Kidney (tissue), 14 donors: ENCODE data around the gene BCAS4. TPM values are rescaled to one million over a fixed set of nuclear protein-coding genes. Genes with fewer than 3 reads are reported as not detected.

Experiments
- DNase-seq, 5 donors: peaks; one replicate each; pipeline ENCODE4 v3.0.0-alpha.2; 2013 to 2020
- FAIRE-seq: peaks from 2 replicates; lab custom pipeline; 2012; peaks lifted over from hg19 to GRCh38; lab: Jason Lieb, UNC
- H3K27ac ChIP-seq, 2 donors: one replicate each; pipeline ENCODE4 v1.7.0; 2013; ENCODE audit warnings: low read depth in 2 of 2, low read length in 2 of 2, inconsistent platforms in 1 of 2
- H3K27me3 ChIP-seq: one replicate; pipeline ENCODE4 v1.7.1; 2013; ENCODE audit warnings: low read length, inconsistent platforms; ENCODE audit not compliant: control insufficient read depth, insufficient read depth
- H3K36me3 ChIP-seq, 3 donors: one replicate each; pipeline versions ENCODE4 v1.7.0 to v1.7.1; 2013; ENCODE audit warnings: low read length in 3 of 3, control low read depth in 1 of 3, inconsistent platforms in 1 of 3; ENCODE audit not compliant: insufficient read depth in 3 of 3, control insufficient read depth in 2 of 3
- H3K4me1 ChIP-seq, 3 donors: one replicate each; pipeline versions ENCODE4 v1.7.0 to v1.7.1; 2013; ENCODE audit warnings: low read length in 3 of 3, inconsistent platforms in 1 of 3, low read depth in 1 of 3; ENCODE audit not compliant: control insufficient read depth in 2 of 3, insufficient read depth in 2 of 3
- H3K4me3 ChIP-seq, 3 donors: one replicate each; pipeline versions ENCODE4 v1.7.0 to v1.8.1; 2013; ENCODE audit warnings: low read length in 3 of 3, control low read depth in 1 of 3, inconsistent platforms in 1 of 3
- H3K9ac ChIP-seq, 3 donors: one replicate each; pipeline versions ENCODE4 v1.7.0 to v1.7.1; 2013; ENCODE audit warnings: low read length in 3 of 3, control low read depth in 1 of 3, inconsistent platforms in 1 of 3
- H3K9me3 ChIP-seq, 3 donors: one replicate each; pipeline versions ENCODE4 v1.7.0 to v1.7.1; 2013; ENCODE audit warnings: low read length in 3 of 3, control low read depth in 1 of 3, inconsistent platforms in 1 of 3; ENCODE audit not compliant: control insufficient read depth in 2 of 3, insufficient read depth in 1 of 3
- intact Hi-C: fragments of 100-400 bp; cut with DNase I; formaldehyde crosslinking; loops from one replicate; pipeline ENCODE4 v1.11.1; 2022
- polyA plus RNA-seq: library from polyadenylated mRNA; stranded (reverse); fragments of 350-450 nt; fragmentation: Illumina TruSeq; extraction: RNeasy Lipid Tissue Mini Kit (QIAGEN cat#74804); gene quantifications from one replicate; pipeline ENCODE4 v1.2.3, GENCODE V29; 2014; ENCODE audit warnings: low read depth, low replicate concordance; ENCODE audit not compliant: insufficient read depth
- total RNA-seq: library from RNA; stranded (reverse); fragmentation: NEBNext Ultra II Directional; extraction: Animal tissue kit (Norgen Biotek cat#: 25700); gene quantifications from one replicate; pipeline ENCODE4 v1.2.1, GENCODE V29; 2021
- TF ChIP-seq, protein P1 (sequence below): IDR thresholded peaks from 3 replicates; pipeline ENCODE4 v1.5.1; 2012; ENCODE audit warnings: mild to moderate bottlenecking, moderate library complexity, borderline replicate concordance; ENCODE audit not compliant: insufficient read depth; ENCODE audit errors: extremely low read depth
- donor health status: control.
- donor health status: control.
- donor health status: control.
- donor health status: control.
- donor health status: control.
- donor health status: DM: yes; HTN: yes; CAD: no.
- donor health status: Normal renal cell carcinoma (clear cell type).

Gene BCAS4
- total and polyA plus RNA-seq, 2 donors from 2014 or later, result 10.6 to 17.1 TPM

DNA sequence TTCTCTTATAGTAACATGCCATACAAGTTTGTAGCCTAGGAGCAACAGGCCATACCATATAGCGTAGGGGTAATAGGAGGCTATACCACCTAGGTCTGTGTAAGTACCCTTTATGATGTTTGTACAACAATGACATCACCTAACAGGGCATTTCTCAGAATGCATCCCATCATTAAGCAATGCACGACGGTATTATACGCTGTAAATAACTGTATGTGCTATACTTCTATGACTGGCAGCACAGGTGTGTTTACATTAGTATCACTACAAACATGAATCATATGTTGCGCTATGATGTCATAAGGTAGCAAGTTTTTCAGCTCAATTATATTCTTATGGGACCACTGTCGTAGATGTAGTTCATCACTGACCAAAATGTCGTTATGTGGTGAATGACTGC is 105.4 kb downstream of the BCAS4 start:
- H3K4me3 ChIP-seq, result no peak overlapping the region
- TF ChIP-seq, protein P1, sequence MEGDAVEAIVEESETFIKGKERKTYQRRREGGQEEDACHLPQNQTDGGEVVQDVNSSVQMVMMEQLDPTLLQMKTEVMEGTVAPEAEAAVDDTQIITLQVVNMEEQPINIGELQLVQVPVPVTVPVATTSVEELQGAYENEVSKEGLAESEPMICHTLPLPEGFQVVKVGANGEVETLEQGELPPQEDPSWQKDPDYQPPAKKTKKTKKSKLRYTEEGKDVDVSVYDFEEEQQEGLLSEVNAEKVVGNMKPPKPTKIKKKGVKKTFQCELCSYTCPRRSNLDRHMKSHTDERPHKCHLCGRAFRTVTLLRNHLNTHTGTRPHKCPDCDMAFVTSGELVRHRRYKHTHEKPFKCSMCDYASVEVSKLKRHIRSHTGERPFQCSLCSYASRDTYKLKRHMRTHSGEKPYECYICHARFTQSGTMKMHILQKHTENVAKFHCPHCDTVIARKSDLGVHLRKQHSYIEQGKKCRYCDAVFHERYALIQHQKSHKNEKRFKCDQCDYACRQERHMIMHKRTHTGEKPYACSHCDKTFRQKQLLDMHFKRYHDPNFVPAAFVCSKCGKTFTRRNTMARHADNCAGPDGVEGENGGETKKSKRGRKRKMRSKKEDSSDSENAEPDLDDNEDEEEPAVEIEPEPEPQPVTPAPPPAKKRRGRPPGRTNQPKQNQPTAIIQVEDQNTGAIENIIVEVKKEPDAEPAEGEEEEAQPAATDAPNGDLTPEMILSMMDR, result no peak
- H3K9me3 ChIP-seq, result no peaks in the 10 kb centered on the region
- FAIRE-seq (no peak), DNase-seq (no peak)
- H3K4me1 ChIP-seq, result peaks cover 0 to 7% (median 0%) of the 10 kb centered on the region in 3 donors
- peaks cover 9 to 32% (median 18%) of the 10 kb centered on the region in 3 donors for H3K36me3 ChIP-seq
- H3K9ac ChIP-seq, result no peak overlapping the region
- no peaks in the 10 kb centered on the region for H3K27me3 ChIP-seq
- intact Hi-C loops, result no loop called here
- no peak overlapping the region for H3K27ac ChIP-seq

DNA sequence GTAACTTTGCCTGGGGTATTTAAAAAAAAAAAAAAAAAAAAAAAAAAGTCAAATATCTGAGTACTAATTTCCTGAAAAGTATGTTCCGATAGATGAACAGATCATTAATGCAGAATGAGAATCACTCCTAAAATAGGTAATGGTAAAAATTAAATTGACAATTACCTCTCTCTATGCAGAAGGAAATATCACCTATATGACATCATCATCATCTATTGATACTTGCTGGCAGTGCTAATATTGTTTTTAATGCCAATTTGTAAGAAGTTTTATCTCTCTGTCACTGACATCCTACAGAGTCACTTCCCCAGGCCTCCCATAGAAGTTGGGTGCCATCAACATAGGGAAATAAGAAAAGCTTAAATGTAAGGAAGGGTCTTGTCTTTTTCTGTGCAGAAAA is 106.4 kb downstream of the BCAS4 start:
- Histone ChIP-seq H3K27me3 (no peaks in the 10 kb centered on the region), H3K27ac (no peak overlapping the region), H3K9ac (no peak overlapping the region), H3K9me3 (no peaks in the 10 kb centered on the region), H3K4me3 (no peak overlapping the region), H3K4me1 (peaks cover 0 to 7% (median 0%) of the 10 kb centered on the region in 3 donors), H3K36me3 (peaks cover 9 to 32% (median 18%) of the 10 kb centered on the region in 3 donors)
- DNase-seq (no peak), FAIRE-seq (no peak)
- TF ChIP-seq, protein P1, result no peak
- intact Hi-C loops, result no loop called here

DNA sequence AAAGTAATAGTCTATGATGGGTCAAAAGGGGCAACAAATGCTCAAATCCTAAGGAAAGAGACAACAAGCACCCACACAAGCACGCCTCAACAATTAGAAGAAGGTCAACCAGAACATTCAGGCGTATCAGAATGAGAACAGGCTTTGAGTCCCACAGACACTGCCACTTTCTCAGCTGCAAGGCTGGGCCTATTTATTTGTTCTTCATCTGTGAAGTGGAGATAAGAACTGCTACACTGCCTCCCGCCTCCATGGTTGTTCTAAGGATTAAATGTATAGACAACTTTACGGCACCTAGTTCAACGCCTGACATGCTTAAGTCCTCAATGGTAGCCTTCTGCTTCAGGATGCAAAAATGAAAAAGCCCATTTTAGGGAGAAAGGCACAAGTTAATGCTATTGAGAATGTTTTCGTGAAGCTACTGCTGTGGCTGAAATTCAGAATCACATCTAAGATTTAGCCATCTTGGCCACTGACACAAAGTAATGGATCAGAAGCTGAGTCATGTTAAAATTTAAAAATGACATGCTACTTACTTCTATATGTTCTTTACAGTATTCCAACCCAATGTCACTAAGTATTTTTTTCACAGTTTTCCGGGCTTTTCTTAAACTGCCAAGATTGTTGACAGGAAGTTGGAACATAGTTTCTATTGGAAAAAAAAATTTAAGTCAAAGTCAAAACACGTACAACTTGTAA is 108.6 kb downstream of the BCAS4 start:
- no peak for DNase-seq
- Histone ChIP-seq H3K27me3 (no peaks in the 10 kb centered on the region), H3K9me3 (no peaks in the 10 kb centered on the region), H3K36me3 (peaks cover 9 to 18% (median 9%) of the 10 kb centered on the region in 3 donors), H3K4me1 (peaks cover 0 to 7% (median 0%) of the 10 kb centered on the region in 3 donors), H3K9ac (no peak overlapping the region), H3K4me3 (no peak overlapping the region), H3K27ac (no peak overlapping the region)
- TF ChIP-seq, protein P1, result no peak
- FAIRE-seq, result no peak
- intact Hi-C loops, result no loop called here
